Measurements from ENCODE around the gene ZBTB45. TPM values are rescaled to one million over a fixed set of nuclear protein-coding genes. Genes with fewer than 3 reads are reported as not detected.
A peak's percentile ranks its signal among the peaks of the same experiment; 100 is the strongest.
"Not testable (repeated sequence)": the region's sequence is repeated elsewhere in the genome, so short reads cannot be mapped to it uniquely, and the experiment has no call there.

Gene ZBTB45
- polyA plus RNA-seq, 1 donor = 9.1 TPM

GRCh38 chr19:58474997-58475713, 44.5 kb downstream of the ZBTB45 start:
- DNase-seq = no peak

- no peak for DNase-seq
Measured at GRCh38 chr19:58474291-58474996, 45.2 kb downstream of the ZBTB45 start.

- DNase-seq = no peak
Measured at GRCh38 chr19:58473775-58474174, 45.8 kb downstream of the ZBTB45 start.

GRCh38 chr19:58471736-58472135, 47.9 kb downstream of the ZBTB45 start:
- no peak for DNase-seq

GRCh38 chr19:58470837-58471543, 48.6 kb downstream of the ZBTB45 start:
- DNase-seq = not testable (repeated sequence)

- no peak for DNase-seq
Measured at GRCh38 chr19:58469241-58470013, 50.2 kb downstream of the ZBTB45 start.

- DNase-seq = no peak
Measured at GRCh38 chr19:58468216-58468839, 51.3 kb downstream of the ZBTB45 start.

GRCh38 chr19:58466760-58467589, 52.6 kb downstream of the ZBTB45 start, which contains the start of gene ZNF324:
ZNF324 (plus strand) TSS chr19:58467080; CDS start chr19:58469186, 2,106 bp downstream.
- DNase-seq = peak; percentile 98

GRCh38 chr19:58466089-58466759, 53.4 kb downstream of the ZBTB45 start:
- no peak for DNase-seq

Other genes with a start within 250 kb of the ZBTB45 start
- 11.4 TPM for gene ZNF8, start 240.9 kb downstream of the ZBTB45 start, polyA plus RNA-seq (ENCODE audit: insufficient read length)
- 58.1 TPM for gene ERVK3-1, start 214.4 kb downstream of the ZBTB45 start, polyA plus RNA-seq (ENCODE audit: insufficient read length)
- 4.1 TPM for gene ZSCAN22, start 192.8 kb downstream of the ZBTB45 start, polyA plus RNA-seq (ENCODE audit: insufficient read length)
- 0.57 TPM for gene A1BG, start 166.3 kb downstream of the ZBTB45 start, polyA plus RNA-seq (ENCODE audit: insufficient read length)
- 4.2 TPM for gene ZNF497, start 157.1 kb downstream of the ZBTB45 start, polyA plus RNA-seq (ENCODE audit: insufficient read length)
- gene ZNF837, start 138.8 kb downstream of the ZBTB45 start, polyA plus RNA-seq (ENCODE audit: insufficient read length) = 3.1 TPM
- gene RPS5, start 132.5 kb downstream of the ZBTB45 start, polyA plus RNA-seq (ENCODE audit: insufficient read length) = 819 TPM
- gene RNF225, start 124.2 kb downstream of the ZBTB45 start, polyA plus RNA-seq (ENCODE audit: insufficient read length) = not detected
- gene ZNF584, start 111.2 kb downstream of the ZBTB45 start, polyA plus RNA-seq (ENCODE audit: insufficient read length) = 11.7 TPM
- gene ZNF132, start 79.7 kb downstream of the ZBTB45 start, polyA plus RNA-seq (ENCODE audit: insufficient read length) = 16.7 TPM
- gene ZNF324B, start 68.2 kb downstream of the ZBTB45 start, polyA plus RNA-seq (ENCODE audit: insufficient read length) = 5.4 TPM
- 9.1 TPM for gene ZNF324, start 52.7 kb downstream of the ZBTB45 start, polyA plus RNA-seq (ENCODE audit: insufficient read length)
- 14.1 TPM for gene ZNF446, start 43.5 kb downstream of the ZBTB45 start, polyA plus RNA-seq (ENCODE audit: insufficient read length)
- 9.9 TPM for gene SLC27A5, start 7.8 kb downstream of the ZBTB45 start, polyA plus RNA-seq (ENCODE audit: insufficient read length)
- gene TRIM28, start 24.3 kb upstream of the ZBTB45 start, polyA plus RNA-seq (ENCODE audit: insufficient read length) = 706 TPM
- gene CHMP2A, start 35.3 kb upstream of the ZBTB45 start, polyA plus RNA-seq (ENCODE audit: insufficient read length) = 101 TPM
- gene UBE2M, start 38.8 kb upstream of the ZBTB45 start, polyA plus RNA-seq (ENCODE audit: insufficient read length) = 95.9 TPM
- 50.1 TPM for gene MZF1, start 53.5 kb upstream of the ZBTB45 start, polyA plus RNA-seq (ENCODE audit: insufficient read length)